Myocyte (in vitro differentiated cells): ENCODE measurements around the gene FRMD8. TPM values are rescaled to one million over a fixed set of nuclear protein-coding genes. Genes with fewer than 3 reads are reported as not detected.
"Not testable (repeated sequence)": the region's sequence is repeated elsewhere in the genome, so short reads cannot be mapped to it uniquely, and the experiment has no call there.

Experiments used
- DNase-seq: peaks from one replicate; pipeline ENCODE4 v3.0.0-alpha.2; 2012; ENCODE audit warnings: low read depth
- total RNA-seq: library from RNA; depleted of rRNA; stranded (reverse); fragments of >200 nt; gene quantifications from 2 replicates; pipeline ENCODE4 v1.2.3, GENCODE V29; 2014

The FRMD8 gene
- total RNA-seq, 1 donor from 2014 or later = 49.1 TPM

DNA sequence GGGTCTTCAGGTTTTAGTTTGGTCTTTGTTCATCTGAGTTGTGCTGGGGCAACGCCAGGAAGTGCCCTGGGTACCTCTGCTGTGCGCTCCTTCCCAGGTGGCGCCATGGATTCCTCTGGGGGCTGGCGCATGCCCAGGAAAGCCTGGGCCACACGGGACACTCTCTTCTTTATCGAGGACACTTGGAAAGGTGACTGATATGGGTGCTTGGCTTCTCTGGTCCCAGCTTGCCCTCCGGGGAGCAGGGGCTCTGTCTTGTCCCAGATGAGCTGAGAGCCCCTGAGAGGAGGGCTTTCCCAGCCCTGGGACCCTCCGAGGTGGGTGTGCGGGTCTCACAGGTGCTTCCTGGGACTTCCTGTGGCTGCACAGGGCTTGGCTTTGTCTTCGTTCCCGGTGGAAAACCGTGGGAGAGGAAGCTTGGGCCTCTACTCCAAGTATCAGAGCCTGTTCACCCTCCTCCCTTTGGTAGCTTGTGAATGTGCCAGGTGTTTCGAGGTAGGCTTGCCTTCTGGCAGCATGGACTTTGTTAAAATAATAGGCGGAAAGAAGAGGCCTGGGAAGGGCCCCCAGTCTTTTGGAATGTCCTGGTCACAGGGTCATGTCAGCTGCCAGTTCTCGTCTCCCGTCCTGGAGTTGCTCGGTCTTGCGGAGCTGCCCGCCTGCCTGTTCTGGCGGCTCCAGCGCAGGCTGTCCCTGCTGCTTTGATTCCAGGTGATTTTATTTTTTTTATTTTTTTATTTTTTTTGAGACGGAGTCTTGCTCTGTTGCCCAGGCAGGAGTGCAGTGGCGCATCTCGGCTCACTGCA is 26.0 kb downstream of the FRMD8 start:
- DNase-seq = no peak

DNA sequence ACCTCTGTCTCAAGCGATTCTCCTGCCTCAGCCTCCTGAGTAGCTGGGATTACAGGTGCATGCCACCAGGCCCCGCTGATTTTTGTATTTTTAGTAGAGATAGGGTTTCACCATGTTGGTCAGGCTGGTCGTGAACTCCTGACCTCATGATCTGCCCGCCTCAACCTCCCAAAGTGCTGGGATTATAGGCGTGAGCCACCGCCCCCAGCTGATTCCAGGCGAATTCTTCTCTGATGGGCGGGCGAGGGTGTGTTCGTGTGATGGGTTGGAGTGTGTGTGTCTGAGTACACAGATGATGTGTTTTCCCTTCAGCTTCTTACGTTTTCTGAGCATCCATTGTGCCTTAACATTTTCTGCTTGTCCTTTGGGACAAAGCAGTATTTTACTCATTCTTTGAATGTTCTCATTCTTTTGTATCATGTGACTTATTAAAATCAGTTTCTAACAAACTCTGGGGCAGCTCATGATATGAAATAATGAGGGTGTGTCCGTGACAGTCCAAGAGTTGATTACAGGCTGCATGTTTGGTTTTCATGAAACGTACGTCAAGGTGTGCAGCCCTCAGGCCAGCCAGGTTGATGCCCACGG is 26.7 kb downstream of the FRMD8 start:
- not testable (repeated sequence) for DNase-seq

DNA sequence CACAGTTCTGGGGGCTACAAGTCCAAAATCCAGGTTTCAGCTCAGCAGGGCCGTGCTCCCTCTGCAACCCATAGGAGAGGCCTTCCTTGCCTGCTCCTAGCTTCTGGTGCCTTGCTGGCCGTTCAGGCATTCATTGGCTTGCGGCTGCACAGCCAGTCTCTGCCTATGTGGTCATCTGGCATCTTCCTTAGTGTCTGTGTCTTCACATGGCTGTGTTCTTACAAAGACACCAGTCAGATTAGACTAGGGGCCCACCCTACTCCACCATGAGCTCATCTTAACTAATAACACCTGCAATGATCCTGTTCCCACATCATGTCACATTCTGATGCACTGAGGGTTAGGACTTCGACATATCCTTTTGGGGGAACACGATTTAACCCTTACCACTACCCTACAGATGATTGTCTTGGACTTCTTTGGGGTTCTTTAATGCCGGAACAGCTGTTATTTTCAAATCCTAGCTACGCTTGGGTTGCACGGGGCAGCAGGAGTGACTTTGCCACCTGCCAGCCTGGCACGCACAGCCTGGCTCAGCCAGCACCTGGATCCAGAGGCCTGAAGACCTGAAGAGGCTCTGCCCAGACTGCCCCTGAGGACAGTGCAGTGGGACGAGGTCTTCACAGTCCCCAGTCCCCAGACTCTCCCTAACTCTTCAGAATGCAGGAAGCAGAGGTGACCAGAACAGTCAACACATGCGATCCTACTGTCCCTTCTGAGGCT is 28.5 kb downstream of the FRMD8 start:
- peak; percentile 59 for DNase-seq

DNA sequence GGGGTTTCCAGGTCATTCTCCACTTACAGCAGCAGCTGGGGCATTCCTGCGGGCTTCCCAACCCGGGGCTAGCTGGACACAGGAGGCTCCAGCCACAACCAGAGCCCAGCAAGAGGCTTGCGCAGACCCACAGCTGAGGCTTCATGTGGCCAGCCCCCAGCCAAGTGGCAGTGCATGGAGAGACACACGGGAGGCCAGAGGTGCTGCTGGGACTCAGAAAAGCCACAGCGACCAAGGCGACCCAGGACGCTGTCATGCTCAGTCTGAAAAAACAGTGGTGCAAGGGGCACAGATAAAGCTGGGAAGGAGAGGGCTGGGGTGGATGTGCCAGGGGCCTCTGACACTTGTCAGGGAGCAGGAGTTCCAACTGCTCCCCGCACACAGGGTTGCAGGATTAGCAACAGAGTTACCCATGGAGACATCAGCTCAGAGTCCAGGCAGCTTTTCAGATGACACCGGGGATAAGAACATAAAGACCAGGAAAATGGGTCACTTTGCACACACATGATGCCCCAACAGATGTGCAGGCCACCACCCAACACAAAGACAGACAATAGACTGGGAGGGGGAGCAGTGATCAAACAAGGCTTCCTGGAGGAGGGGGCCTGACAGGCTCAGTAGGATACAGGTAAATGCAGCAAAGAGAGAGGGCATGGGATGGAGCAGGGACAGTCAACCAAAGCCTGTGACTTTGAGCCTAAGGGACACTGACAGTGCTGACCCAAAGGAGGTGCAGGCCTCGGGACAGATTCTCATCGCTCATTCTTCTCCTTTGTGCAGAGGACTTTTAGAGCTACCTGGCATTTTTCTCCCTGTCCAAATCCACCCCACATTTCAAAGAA is 29.3 kb downstream of the FRMD8 start:
- DNase-seq = peak; percentile 93

DNA sequence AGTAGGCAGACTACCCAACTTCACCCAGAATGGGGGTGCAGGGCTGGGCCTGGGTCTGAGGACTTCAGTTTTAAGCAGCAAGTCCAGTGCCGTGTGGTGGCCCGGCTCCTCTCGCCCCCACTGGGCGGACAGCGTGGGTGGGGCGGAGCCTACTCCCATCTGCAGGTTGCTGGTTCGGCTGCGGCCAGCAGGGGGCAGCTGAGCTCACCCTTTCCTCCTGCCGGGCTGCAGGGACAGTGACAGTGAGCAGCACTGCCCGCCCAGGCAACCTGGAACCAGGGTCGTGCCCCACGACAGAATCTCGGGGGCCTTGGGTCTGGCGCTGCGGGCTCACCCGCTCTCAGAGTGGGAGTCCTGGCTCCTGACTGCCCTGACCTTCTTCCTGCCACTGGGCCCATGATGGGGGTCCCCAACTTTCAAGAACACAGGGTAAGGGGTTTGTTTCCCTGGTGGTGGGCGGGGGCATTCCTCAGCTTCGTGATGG is 29.9 kb downstream of the FRMD8 start:
- peak; percentile 87 for DNase-seq

DNA sequence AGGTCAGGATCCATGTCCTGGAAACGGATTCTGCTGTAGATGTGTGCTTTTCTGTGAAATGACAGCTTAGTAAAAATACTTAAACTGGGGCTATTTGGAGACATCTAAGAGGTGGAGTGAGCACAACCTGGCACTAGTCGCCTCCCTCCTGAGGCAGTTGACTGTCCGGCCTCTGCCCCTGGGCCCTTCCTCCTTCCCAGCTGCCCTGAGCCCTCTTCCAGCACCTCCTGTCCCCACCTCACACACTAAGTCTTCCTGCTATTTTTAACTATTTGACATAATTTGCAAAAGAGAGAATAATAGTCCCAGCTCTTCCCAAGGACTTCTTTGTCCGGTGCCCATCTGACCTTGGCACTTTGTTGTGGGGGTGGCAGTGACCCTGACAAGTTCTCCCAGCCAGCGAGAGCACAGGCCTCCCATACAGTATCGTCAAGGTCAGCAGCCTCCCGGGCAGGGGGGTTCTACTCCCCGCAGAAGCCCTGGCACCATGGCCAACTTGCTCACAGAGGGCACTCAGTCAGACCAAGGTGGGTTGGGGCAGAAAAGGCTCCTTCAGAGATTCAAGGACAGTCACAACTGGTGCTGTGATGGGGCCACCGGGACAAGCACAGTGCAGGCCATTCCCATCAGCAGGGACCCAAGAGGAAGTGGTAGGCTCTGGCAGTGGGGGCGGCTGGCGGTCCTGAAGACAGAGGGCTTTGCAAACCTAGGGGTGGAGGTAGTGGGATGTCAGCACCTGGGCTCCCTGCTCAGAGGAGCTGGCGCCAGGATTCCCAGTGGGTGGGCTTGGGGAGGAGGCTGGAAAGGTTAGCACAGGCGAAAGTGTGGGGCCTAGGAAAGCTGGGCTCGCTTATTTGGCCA is 30.6 kb downstream of the FRMD8 start:
- DNase-seq = peak; percentile 77

DNA sequence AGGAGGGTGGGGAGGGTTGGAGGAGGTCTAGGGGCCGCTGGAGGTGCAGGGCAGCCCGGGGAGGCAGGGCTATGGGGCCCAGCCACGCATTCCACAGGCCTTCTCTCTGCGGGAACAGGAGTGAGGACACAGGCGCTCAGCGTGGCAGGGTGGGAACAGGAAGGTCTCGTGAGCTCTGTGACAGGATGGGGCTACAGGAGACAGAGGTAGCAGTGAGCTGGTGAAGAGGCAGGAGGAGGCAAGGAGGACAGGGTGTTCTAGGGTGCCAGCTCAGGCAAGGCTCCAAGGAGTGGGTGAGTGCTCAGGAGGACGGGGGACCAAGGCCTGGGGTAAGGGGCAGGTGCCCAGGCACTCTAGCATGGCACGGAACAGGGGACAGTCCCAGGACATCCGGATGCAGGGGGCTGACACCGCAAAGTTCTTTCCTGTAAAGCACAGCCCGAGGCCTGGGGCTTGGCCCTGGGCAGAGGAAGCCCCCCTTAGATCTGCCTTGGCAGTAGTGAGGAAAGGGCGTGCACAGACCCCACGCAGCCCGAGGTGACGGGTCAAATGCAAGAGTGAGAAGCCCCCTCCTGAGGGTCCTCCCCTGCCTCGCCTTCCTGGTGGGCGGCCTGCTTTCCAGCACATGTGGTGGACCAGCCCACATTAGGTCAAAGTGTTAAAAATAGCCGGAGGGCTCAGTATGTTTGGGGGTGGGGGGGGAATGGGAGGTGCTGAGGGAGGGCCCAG is 31.4 kb downstream of the FRMD8 start:
- peak; percentile 82 for DNase-seq

DNA sequence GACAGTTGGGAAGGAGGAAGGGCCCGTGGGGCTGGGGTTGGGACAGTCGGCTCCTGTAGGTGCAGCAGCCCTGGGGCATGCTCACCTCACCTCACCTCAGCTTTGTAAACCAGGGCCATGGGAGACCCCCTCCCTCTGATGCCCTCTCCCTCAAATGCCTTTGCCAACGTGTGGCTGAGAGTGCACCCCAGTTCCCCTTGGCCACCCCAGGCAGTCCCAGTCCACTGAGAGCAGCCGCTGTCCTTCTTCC is 31.9 kb downstream of the FRMD8 start:
- no peak for DNase-seq

DNA sequence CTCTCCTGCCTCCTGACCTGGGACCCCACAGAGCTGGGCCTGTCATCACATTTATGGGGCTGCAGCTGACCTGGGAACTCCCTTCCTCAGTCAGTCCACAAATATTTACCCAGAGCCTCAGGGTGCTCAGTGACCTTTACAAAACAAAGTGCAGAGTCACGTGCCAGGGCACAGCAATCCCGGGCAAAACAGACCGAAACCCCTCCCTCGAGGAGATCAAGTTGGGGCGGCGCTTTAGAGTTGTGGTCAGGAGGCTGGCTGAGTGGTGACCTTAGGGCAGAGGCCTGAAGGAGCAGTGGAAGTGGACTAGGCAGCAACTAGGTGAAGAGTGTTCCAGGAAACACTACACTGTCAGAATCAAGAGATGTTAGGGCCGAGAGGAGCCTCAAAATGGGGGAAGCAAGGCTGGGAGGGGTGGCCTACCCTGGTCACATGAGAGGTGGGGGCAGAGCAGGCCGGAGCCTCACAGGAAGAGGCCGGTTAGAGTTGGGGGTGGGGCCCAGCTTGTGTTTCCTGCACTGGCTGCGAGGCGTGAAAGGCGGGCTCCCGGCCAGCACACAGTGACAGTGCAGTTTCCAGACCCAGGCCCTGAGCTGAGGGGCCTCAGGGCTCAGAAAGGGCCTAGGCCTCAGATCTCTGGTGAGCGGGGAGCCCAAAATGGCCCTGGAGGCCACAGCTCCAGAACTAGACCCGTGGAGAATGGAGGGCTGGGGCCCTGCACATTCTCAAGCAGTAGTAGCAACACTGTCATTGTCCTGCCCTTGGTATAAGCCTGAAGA is 32.4 kb downstream of the FRMD8 start:
- peak; percentile 98 for DNase-seq

DNA sequence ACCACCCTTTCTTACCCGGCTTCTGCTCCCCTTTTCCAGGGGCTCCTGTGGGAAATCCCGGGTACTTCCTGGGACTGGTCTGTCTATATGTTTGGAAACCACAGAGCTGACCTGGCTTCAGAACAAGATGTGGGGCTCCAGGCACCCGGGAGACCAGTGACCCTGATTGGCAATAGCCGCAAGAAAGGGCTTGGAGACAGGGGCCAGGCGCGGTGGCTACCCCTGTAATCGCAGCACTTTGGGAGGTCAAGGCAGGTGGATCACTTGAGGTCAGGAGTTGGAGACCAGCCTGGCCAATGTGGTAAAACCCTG is 33.0 kb downstream of the FRMD8 start:
- DNase-seq = no peak

DNA sequence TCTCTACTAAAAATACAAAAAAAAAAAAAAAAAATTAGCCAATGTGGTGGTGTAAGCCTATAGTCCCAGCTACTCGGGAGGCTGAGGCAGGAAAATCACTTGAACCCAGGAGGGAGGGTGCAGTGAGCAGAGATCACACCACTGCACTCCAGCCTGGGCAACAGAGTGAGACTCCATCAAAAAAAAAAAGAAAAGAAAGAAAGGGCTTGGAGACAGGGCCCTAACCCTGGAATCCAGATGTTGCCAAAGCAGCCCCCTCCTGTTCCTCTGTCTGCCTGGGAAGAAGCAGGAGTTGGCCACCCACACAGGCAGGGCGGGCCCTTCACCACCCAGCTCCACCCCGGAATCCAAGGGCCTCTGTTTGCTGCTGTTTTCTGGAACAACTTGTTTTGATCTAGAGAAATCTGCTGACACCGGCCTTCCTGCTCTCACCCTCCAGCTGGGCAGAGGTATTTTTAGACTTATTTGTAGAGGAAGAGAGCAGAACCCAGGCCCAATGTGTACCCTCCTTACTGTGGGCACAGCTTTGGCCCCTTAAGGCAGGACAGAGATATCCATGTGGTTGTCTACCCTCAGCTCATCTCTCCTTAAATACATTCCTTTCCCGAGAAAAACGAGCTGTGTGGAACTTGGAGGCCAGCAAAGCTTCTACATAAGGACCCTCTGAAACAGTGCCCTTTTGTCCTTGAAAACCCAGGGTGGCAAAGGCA is 33.5 kb downstream of the FRMD8 start:
- peak; percentile 97 for DNase-seq

DNA sequence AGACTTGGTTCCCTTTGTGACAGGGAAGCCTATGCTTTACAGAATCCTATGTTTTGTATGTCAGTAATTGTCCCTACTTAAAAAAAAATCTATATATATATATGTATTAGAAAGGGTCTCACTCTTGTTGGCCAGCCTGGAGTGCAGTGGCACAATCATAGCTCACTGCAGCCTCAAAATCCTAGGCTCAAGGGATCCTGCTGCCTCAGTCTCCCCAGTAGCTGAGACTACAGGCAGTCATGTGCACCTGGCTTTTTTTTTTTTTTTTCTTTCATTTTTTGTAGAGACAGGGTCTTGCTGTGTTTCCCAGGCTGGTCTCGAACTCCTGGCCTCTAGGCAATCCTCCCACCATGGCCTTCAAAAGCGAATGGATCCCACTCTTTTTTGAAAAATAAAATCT is 34.1 kb downstream of the FRMD8 start:
- no peak for DNase-seq

DNA sequence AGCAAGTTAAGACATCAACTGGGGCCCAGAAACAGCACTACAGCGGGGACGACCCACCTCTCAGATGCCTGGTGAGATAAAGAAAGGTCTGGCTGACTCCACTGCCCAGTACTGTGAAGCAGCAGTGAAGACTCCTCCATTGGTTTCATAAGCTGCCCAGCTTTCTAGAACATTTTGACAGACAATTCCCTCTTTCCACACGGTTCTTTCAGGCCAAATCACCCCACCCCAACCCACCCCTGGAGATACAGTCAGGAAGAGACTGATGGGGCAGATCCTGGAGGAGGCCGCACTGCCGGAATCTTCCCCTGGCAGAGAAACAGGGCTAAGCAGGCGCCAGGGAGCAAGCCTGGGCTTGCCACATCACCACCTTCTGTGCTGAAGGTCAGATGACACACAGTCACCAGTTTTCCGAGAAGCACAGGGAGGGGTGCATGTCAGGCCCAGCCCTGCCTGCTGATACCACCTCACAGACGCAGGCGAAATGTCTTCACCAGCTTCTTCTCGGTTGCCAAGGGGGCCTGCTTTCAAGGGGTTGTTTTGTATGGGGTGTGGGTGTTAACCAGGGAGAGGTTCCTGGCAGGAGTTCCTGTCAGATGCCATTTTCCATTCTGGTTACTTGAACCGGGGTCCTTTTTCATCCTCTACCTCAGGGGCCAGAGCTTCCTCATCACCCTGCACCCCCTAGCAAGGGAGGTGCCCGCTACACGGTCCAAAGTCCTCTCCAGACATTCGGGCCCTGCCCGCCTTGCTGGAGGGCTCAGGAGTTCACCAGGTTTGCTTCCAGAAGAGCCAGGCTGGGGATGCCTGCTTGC is 34.7 kb downstream of the FRMD8 start:
- DNase-seq = peak; percentile 99

DNA sequence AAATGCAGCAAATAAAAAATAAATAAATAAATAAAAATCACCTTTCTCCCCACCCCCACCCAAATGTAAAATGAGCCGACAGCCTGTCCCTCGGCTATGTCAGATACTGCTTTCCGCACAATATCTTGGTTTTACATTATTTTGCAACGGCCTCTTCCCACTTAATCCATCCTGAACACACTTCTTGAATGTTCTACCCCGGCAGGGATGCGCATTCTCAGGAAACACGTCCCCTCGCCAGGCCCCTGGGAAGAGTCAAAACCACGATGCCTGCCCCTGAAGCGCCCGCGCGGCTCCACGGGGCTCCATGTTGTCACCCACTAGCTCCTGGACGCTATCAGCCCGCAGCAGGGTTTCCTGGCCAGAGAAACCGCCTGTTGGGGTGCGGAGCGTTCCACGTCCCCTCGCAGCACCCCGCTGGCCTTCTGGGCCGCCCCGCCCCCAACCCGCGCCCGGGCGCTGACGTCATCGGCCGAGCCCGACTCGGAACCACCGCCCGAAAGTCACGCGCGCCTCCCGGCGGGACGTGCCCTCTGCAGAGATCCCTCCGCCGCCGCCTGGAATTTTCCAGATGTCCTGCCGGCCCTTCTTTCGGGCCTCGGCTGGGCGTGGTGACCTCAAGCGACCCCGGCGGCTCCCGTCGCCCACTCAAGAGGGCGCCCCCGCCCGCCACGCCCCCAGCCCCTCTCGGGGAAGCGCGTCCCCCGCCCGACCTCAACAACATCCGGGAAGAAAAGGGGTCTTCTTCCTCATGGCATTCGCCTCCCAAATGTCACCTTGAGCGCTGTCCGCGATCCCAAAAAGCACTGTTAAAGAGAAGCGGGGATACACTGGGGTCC is 35.6 kb downstream of the FRMD8 start:
- DNase-seq = peak; percentile 98

DNA sequence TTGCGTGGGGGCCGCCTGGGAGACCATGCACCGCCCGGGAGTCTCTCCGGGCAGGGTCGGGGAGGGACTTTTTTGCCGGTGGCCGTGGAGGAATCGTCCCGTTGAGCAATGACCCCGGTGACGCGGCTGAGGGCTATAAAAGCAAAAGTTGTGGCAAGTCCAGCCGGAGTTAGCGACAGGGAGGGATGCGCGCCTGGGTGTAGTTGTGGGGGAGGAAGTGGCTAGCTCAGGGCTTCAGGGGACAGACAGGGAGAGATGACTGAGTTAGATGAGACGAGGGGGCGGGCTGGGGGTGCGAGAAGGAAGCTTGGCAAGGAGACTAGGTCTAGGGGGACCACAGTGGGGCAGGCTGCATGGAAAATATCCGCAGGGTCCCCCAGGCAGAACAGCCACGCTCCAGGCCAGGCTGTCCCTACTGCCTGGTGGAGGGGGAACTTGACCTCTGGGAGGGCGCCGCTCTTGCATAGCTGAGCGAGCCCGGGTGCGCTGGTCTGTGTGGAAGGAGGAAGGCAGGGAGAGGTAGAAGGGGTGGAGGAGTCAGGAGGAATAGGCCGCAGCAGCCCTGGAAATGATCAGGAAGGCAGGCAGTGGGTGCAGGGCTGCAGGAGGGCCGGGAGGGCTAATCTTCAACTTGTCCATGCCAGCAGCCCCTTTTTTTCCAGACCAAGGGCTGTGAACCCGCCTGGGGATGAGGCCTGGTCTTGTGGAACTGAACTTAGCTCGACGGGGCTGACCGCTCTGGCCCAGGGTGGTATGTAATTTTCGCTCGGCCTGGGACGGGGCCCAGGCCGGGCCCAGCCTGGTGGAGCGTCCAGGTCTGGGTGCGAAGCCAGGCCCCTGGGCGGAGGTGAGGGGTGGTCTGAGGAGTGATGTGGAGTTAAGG is 36.4 kb downstream of the FRMD8 start, which contains the start of gene NEAT1:
Gene NEAT1 (plus strand): TSS at position 166 of the 883 bp plus-strand sequence.
- peak; percentile 97 for DNase-seq
